EL (cell line): ENCODE results near the gene B3GNT8.
"Not testable (repeated sequence)": the region's sequence is repeated elsewhere in the genome, so short reads cannot be mapped to it uniquely, and the experiment has no call there.

Experiments
- DNase-seq: peaks from one replicate; pipeline ENCODE4 v3.0.0-alpha.2; 2016

The B3GNT8 gene

DNA sequence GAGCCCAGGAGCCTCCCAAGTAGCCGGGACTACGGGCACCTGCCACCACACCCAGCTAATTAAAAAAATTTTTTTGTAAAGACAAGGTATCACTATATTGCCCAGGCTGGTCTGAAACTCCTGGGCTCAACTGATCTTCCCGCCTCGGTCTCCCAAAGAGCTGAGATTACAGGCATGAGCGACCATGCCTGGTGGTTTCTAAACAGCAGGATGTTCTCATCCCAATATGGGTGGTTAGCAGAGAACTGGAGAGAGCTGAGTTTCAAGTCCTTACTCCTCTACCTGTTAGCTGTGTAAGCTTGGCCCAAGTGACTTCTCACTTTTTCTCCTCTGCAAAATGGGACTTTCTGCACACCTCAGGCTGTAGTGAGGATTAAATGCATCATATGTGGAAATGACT, 42.8 kb downstream of the B3GNT8 start:
- no peak for DNase-seq

DNA sequence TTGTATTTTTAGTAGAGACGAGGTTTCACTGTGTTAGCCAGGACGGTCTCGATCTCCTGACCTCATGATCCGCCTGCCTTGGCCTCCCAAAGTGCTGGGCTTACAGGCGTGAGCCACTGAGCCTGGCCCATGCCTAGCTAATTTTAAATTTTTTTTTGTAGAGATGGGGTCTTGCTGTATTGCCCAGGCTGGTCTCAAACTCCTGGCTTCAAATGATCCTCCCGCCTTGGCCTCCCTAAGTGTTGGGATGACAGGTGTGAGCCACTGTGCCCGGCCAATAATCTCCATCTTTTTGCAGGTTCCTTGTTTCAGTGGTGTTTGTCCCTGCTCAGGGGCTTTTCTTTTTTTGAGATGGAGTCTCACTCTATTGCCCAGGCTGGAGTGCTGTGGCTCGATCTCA, 45.6 kb downstream of the B3GNT8 start:
- DNase-seq, result not testable (repeated sequence)

GRCh38 chr19:41377977-41378709, 49.0 kb downstream of the B3GNT8 start:
- DNase-seq, result no peak

DNA sequence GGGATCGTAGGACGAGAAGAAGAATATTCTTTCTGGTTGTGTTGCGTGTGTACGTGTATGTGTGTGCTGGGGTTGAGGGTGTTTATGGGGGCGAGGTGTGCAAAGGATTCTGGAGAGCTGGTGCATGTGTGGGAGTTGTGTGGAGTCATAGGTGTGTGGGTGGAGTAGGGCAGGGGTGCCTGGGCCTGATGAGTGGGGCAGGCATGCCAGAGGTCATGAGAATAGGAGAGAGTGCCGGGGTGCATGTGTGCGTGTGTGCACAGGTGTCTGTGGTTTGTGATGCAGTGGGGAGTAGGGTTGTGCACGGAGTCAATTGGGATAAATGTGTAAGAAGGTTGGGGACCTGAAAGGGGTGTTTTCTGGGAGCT, 50.2 kb downstream of the B3GNT8 start:
- DNase-seq, result no peak

GRCh38 chr19:41376241-41376997, 50.8 kb downstream of the B3GNT8 start, which contains the start of gene TMEM91:
TMEM91 (plus strand) TSS chr19:41376533; CDS start chr19:41378310, 1,777 bp downstream.
- no peak for DNase-seq
